Trophoblast cell (in vitro differentiated cells and primary cell): ENCODE data around the gene ATP2B3.
A peak's percentile ranks its signal among the peaks of the same experiment; 100 is the strongest.

Experiments used
- DNase-seq, 2 donors: peaks; one replicate each; pipeline ENCODE4 v3.0.0-alpha.2; 2016
- H2AFZ ChIP-seq: 2 replicates; pipeline ENCODE4 v1.6.1; 2013; ENCODE audit warnings: low read length, moderate library complexity, mild to moderate bottlenecking; ENCODE audit not compliant: insufficient read depth, poor library complexity
- H2AK5ac ChIP-seq: 2 replicates; pipeline ENCODE4 v1.6.1; 2013; ENCODE audit warnings: mild to moderate bottlenecking, low read length
- H2BK120ac ChIP-seq: 2 replicates; pipeline ENCODE4 v1.6.1; 2013; ENCODE audit warnings: low read length, mild to moderate bottlenecking, moderate library complexity; ENCODE audit not compliant: insufficient read depth, poor library complexity
- H2BK12ac ChIP-seq: 2 replicates; pipeline ENCODE4 v1.6.1; 2013; ENCODE audit warnings: mild to moderate bottlenecking, low read length, moderate library complexity
- H2BK5ac ChIP-seq: 2 replicates; pipeline ENCODE4 v1.6.1; 2013; ENCODE audit warnings: low read length, low read depth, moderate library complexity, mild to moderate bottlenecking; ENCODE audit not compliant: poor library complexity
- H3K14ac ChIP-seq: 2 replicates; pipeline ENCODE4 v1.6.1; 2013; ENCODE audit warnings: mild to moderate bottlenecking, low read length
- H3K18ac ChIP-seq: 2 replicates; pipeline ENCODE4 v1.6.1; 2013; ENCODE audit warnings: mild to moderate bottlenecking, low read length
- H3K23ac ChIP-seq: 2 replicates; pipeline ENCODE4 v1.6.1; 2013; ENCODE audit warnings: low read length
- H3K27ac ChIP-seq: 2 replicates; pipeline ENCODE4 v1.5.1; 2013; ENCODE audit warnings: low read depth, mild to moderate bottlenecking, inconsistent platforms, low read length, moderate library complexity
- H3K27me3 ChIP-seq: 2 replicates; pipeline ENCODE4 v1.6.1; 2013; ENCODE audit warnings: inconsistent platforms, mild to moderate bottlenecking, low read length, moderate library complexity; ENCODE audit not compliant: insufficient read depth
- H3K36me3 ChIP-seq, 2 experiments: 1 replicate in 1 of 2; 2 replicates in 1 of 2; pipeline ENCODE4 v1.6.1; 2013; ENCODE audit warnings: low read length in 2 of 2, mild to moderate bottlenecking in 2 of 2, moderate library complexity in 1 of 2; ENCODE audit not compliant: insufficient read depth in 2 of 2, control insufficient read depth in 1 of 2
- H3K4ac ChIP-seq: 2 replicates; pipeline ENCODE4 v1.6.1; 2013; ENCODE audit warnings: low read depth, mild to moderate bottlenecking, low read length, moderate library complexity
- H3K4me1 ChIP-seq, 2 experiments: 1 replicate in 1 of 2; 2 replicates in 1 of 2; pipeline ENCODE4 v1.6.1; 2013; ENCODE audit warnings: low read length in 2 of 2, mild to moderate bottlenecking in 2 of 2, moderate library complexity in 1 of 2; ENCODE audit not compliant: insufficient read depth in 2 of 2, control insufficient read depth in 1 of 2
- H3K4me2 ChIP-seq: 2 replicates; pipeline ENCODE4 v1.6.1; 2013; ENCODE audit warnings: inconsistent platforms, mild to moderate bottlenecking, low read length, moderate library complexity
- H3K4me3 ChIP-seq: 2 replicates; pipeline ENCODE4 v1.5.1; 2013; ENCODE audit warnings: mild to moderate bottlenecking, low read depth, low read length, inconsistent platforms
- H3K79me1 ChIP-seq: one replicate; pipeline ENCODE4 v1.6.1; 2013; ENCODE audit warnings: low read length
- H3K79me2 ChIP-seq: 2 replicates; pipeline ENCODE4 v1.6.1; 2013; ENCODE audit warnings: low read length, mild to moderate bottlenecking; ENCODE audit not compliant: control insufficient read depth, insufficient read depth, poor library complexity
- H3K9ac ChIP-seq: 2 replicates; pipeline ENCODE4 v1.6.1; 2013; ENCODE audit warnings: mild to moderate bottlenecking, low read length
- H3K9me3 ChIP-seq: 2 replicates; pipeline ENCODE4 v1.6.1; 2013; ENCODE audit warnings: low read depth, mild to moderate bottlenecking, control low read depth, inconsistent platforms, low read length; ENCODE audit not compliant: insufficient read depth
- H4K12ac ChIP-seq: 2 replicates; pipeline ENCODE4 v1.6.1; 2013; ENCODE audit warnings: low read depth, mild to moderate bottlenecking, low read length, moderate library complexity
- H4K8ac ChIP-seq: 2 replicates; pipeline ENCODE4 v1.6.1; 2013; ENCODE audit warnings: low read depth, mild to moderate bottlenecking, low read length, moderate library complexity
- H4K91ac ChIP-seq: one replicate; pipeline ENCODE4 v1.6.1; 2013; ENCODE audit warnings: low read depth, mild to moderate bottlenecking, low read length, moderate library complexity
- WGBS: extraction: QIAGEN DNeasy Blood & Tissue Kit; methylation state at CpG from one replicate; pipeline ENCODE4 v1.1.7; 2013; ENCODE audit warnings: missing lambda C conversion rate; ENCODE audit not compliant: insufficient read length, insufficient coverage; ENCODE audit errors: extremely low coverage; 5-methylcytosine and 5-hydroxymethylcytosine counted together

ATP2B3 gene

GRCh38 chrX:153475271-153475670, 42.2 kb upstream of the ATP2B3 start:
- Histone ChIP-seq H3K23ac (no peak overlapping the region), H3K4ac (no peak overlapping the region), H3K14ac (no peak overlapping the region), H4K12ac (no peak overlapping the region), H2AK5ac (no peak overlapping the region), H3K36me3 (no peaks in the 10 kb centered on the region), H2BK120ac (peak overlapping the region; percentile 6), H3K4me2 (peak overlapping the region; percentile 10), H3K18ac (no peak overlapping the region), H2AFZ (no peak overlapping the region), H3K9ac (no peak overlapping the region), H4K8ac (no peak overlapping the region), H3K27me3 (no peaks in the 10 kb centered on the region), H3K79me1 (peaks cover 18% of the 10 kb centered on the region), H2BK5ac (no peak overlapping the region), H3K4me3 (no peak overlapping the region), H2BK12ac (peak overlapping the region; percentile 29), H4K91ac (peak overlapping the region; percentile 60), H3K4me1 (peaks cover 21 to 25% of the 10 kb centered on the region in 2 experiments), H3K79me2 (no peaks in the 10 kb centered on the region), H3K27ac (no peak overlapping the region), H3K9me3 (no peaks in the 10 kb centered on the region)
- no CpG with 5 or more reads among the region's 7 CpGs for WGBS
- DNase-seq: peak in 1 of 2 donors; percentile 21

- peak overlapping the region; percentile 69 for H4K91ac ChIP-seq
These were observed 41.6 kb upstream of the ATP2B3 start for GRCh38 chrX:153475751-153476281.

GRCh38 chrX:153476666-153477363, 40.6 kb upstream of the ATP2B3 start:
- Histone ChIP-seq H3K27me3 (no peaks in the 10 kb centered on the region), H3K9ac (no peak overlapping the region), H3K4me2 (no peak overlapping the region), H4K12ac (no peak overlapping the region), H4K91ac (peak overlapping the region; percentile 69), H3K79me2 (no peaks in the 10 kb centered on the region), H2AFZ (no peak overlapping the region), H3K79me1 (peaks cover 12% of the 10 kb centered on the region), H3K14ac (peak overlapping the region; percentile 8), H3K4me3 (no peak overlapping the region), H3K4me1 (peaks cover 19 to 25% of the 10 kb centered on the region in 2 experiments), H4K8ac (no peak overlapping the region), H2AK5ac (peak overlapping the region; percentile 71), H3K27ac (no peak overlapping the region), H3K23ac (no peak overlapping the region), H2BK12ac (peak overlapping the region; percentile 45), H3K36me3 (no peaks in the 10 kb centered on the region), H2BK120ac (peak overlapping the region; percentile 83), H3K9me3 (no peaks in the 10 kb centered on the region), H3K4ac (no peak overlapping the region), H3K18ac (no peak overlapping the region), H2BK5ac (no peak overlapping the region)
- no CpG with 5 or more reads among the region's 16 CpGs for WGBS
- peak in 1 of 2 donors; percentile 16 for DNase-seq

More at GRCh38 chrX:153475751-153476281, 41.6 kb upstream of the ATP2B3 start:
- Histone ChIP-seq H3K79me1 (peaks cover 17% of the 10 kb centered on the region), H2AK5ac (no peak overlapping the region), H3K36me3 (no peaks in the 10 kb centered on the region), H3K4ac (no peak overlapping the region), H3K4me2 (no peak overlapping the region), H3K14ac (no peak overlapping the region), H2BK5ac (no peak overlapping the region), H2BK12ac (peak overlapping the region; percentile 29), H4K8ac (no peak overlapping the region), H3K18ac (no peak overlapping the region), H2AFZ (no peak overlapping the region), H3K23ac (no peak overlapping the region), H4K12ac (no peak overlapping the region), H3K4me3 (no peak overlapping the region), H3K27ac (no peak overlapping the region), H3K9ac (no peak overlapping the region), H3K79me2 (no peaks in the 10 kb centered on the region), H2BK120ac (no peak overlapping the region), H3K27me3 (no peaks in the 10 kb centered on the region), H3K4me1 (peaks cover 21 to 25% of the 10 kb centered on the region in 2 experiments), H3K9me3 (no peaks in the 10 kb centered on the region)
- DNase-seq: peak; percentile 89 to 91
- WGBS: no CpG with 5 or more reads among the region's 11 CpGs

- peaks cover 12% of the 10 kb centered on the region for H3K79me1 ChIP-seq
- H3K27ac ChIP-seq: no peak overlapping the region
- H4K12ac ChIP-seq: no peak overlapping the region
- H3K79me2 ChIP-seq: no peaks in the 10 kb centered on the region
- H3K4ac ChIP-seq: no peak overlapping the region
- H4K91ac ChIP-seq: peak overlapping the region; percentile 11
- H2BK120ac ChIP-seq: no peak overlapping the region
- no peak overlapping the region for H3K4me3 ChIP-seq
- H3K4me2 ChIP-seq: no peak overlapping the region
- WGBS: no CpG with 5 or more reads among the region's 11 CpGs
- no peak overlapping the region for H2BK12ac ChIP-seq
- H2BK5ac ChIP-seq: no peak overlapping the region
- no peaks in the 10 kb centered on the region for H3K27me3 ChIP-seq
- H3K23ac ChIP-seq: no peak overlapping the region
- DNase-seq: no peak
- no peak overlapping the region for H4K8ac ChIP-seq
- H3K4me1 ChIP-seq: peaks cover 19 to 25% of the 10 kb centered on the region in 2 experiments
- no peak overlapping the region for H2AFZ ChIP-seq
- no peak overlapping the region for H2AK5ac ChIP-seq
- peak overlapping the region; percentile 11 for H3K14ac ChIP-seq
- H3K36me3 ChIP-seq: no peaks in the 10 kb centered on the region
- no peak overlapping the region for H3K18ac ChIP-seq
- no peaks in the 10 kb centered on the region for H3K9me3 ChIP-seq
- no peak overlapping the region for H3K9ac ChIP-seq
These were observed 40.0 kb upstream of the ATP2B3 start for GRCh38 chrX:153477364-153477857.
